HG03571 (cell line): Measurements from ENCODE around the gene CRACR2A.

Source experiments
- ATAC-seq: cut with Tn5 transposase; IDR thresholded peaks from one replicate; pipeline ENCODE4 v1.9.1; 2021; ENCODE audit not compliant: unreplicated experiment

Gene CRACR2A

GRCh38 chr12:3651585-3652424, 101.1 kb downstream of the CRACR2A start:
- no peak for ATAC-seq

- no peak for ATAC-seq
These were observed 105.4 kb downstream of the CRACR2A start for GRCh38 chr12:3647504-3647903.

- no peak for ATAC-seq
These were observed 106.2 kb downstream of the CRACR2A start for GRCh38 chr12:3646561-3647241.

- ATAC-seq, result no peak
These were observed 107.8 kb downstream of the CRACR2A start for GRCh38 chr12:3645091-3645490.

GRCh38 chr12:3644104-3644503, 108.8 kb downstream of the CRACR2A start:
- no peak for ATAC-seq

- no peak for ATAC-seq
These were observed 111.4 kb downstream of the CRACR2A start for GRCh38 chr12:3641428-3642018.

GRCh38 chr12:3636328-3636727, 116.6 kb downstream of the CRACR2A start:
- no peak for ATAC-seq

- no peak for ATAC-seq
These were observed 118.6 kb downstream of the CRACR2A start for GRCh38 chr12:3634348-3634747.

GRCh38 chr12:3633396-3633795, 119.5 kb downstream of the CRACR2A start:
- no peak for ATAC-seq

GRCh38 chr12:3632754-3633153, 120.2 kb downstream of the CRACR2A start:
- ATAC-seq, result no peak

- no peak for ATAC-seq
These were observed 120.7 kb downstream of the CRACR2A start for GRCh38 chr12:3632256-3632655.

- no peak for ATAC-seq
These were observed 121.2 kb downstream of the CRACR2A start for GRCh38 chr12:3631759-3632158.

- ATAC-seq, result no peak
These were observed 121.7 kb downstream of the CRACR2A start for GRCh38 chr12:3631272-3631637.

GRCh38 chr12:3630621-3631271, 122.2 kb downstream of the CRACR2A start:
- no peak for ATAC-seq

- ATAC-seq, result no peak
These were observed 122.8 kb downstream of the CRACR2A start for GRCh38 chr12:3630111-3630510.

- no peak for ATAC-seq
These were observed 123.7 kb downstream of the CRACR2A start for GRCh38 chr12:3629057-3629830.

GRCh38 chr12:3628629-3629028, 124.3 kb downstream of the CRACR2A start:
- ATAC-seq, result no peak

- no peak for ATAC-seq
These were observed 125.6 kb downstream of the CRACR2A start for GRCh38 chr12:3627336-3627735.

GRCh38 chr12:3624273-3624672, 128.6 kb downstream of the CRACR2A start:
- ATAC-seq, result no peak

- no peak for ATAC-seq
These were observed 129.9 kb downstream of the CRACR2A start for GRCh38 chr12:3622822-3623690.
